H9 (cell line): ENCODE measurements around the gene S100P. TPM values are rescaled to one million over a fixed set of nuclear protein-coding genes. Genes with fewer than 3 reads are reported as not detected.

Experiments used
- DNase-seq: peaks from one replicate; pipeline ENCODE4 v3.0.0-alpha.2; 2017
- H2AFZ ChIP-seq: one replicate; pipeline ENCODE4 v1.6.1; 2013; ENCODE audit warnings: mild to moderate bottlenecking, low read length, control low read depth, moderate library complexity
- H2AK5ac ChIP-seq: 2 replicates; pipeline ENCODE4 v1.6.1; 2013; ENCODE audit warnings: low read length, control low read depth, mixed read lengths; ENCODE audit not compliant: insufficient read length
- H2BK120ac ChIP-seq: one replicate; pipeline ENCODE4 v1.6.1; 2013; ENCODE audit warnings: low read depth, mild to moderate bottlenecking, low read length, control low read depth, inconsistent platforms; ENCODE audit not compliant: poor library complexity, severe bottlenecking
- H2BK12ac ChIP-seq: 2 replicates; pipeline ENCODE4 v1.6.1; 2013; ENCODE audit warnings: low read length, control low read depth, mixed read lengths, low read depth; ENCODE audit not compliant: insufficient read length
- H2BK15ac ChIP-seq: 2 replicates; pipeline ENCODE4 v1.6.1; 2013; ENCODE audit warnings: low read depth, low read length, control low read depth
- H2BK20ac ChIP-seq: one replicate; pipeline ENCODE4 v1.6.1; 2013; ENCODE audit warnings: low read depth, mild to moderate bottlenecking, low read length, control low read depth, inconsistent platforms; ENCODE audit not compliant: poor library complexity, severe bottlenecking
- H2BK5ac ChIP-seq: 2 replicates; pipeline ENCODE4 v1.6.1; 2013; ENCODE audit warnings: low read length, control low read depth, mixed read lengths; ENCODE audit not compliant: insufficient read length
- H3K14ac ChIP-seq: 2 replicates; pipeline ENCODE4 v1.6.1; 2013; ENCODE audit warnings: low read length, control low read depth; ENCODE audit not compliant: insufficient read depth
- H3K18ac ChIP-seq: 2 replicates; pipeline ENCODE4 v1.6.1; 2013; ENCODE audit warnings: low read depth, mild to moderate bottlenecking, mixed read lengths, low read length, control low read depth; ENCODE audit not compliant: insufficient read length
- H3K23ac ChIP-seq: 2 replicates; pipeline ENCODE4 v1.6.1; 2013; ENCODE audit warnings: low read length, control low read depth, mixed read lengths, low read depth; ENCODE audit not compliant: insufficient read length
- H3K23me2 ChIP-seq: 2 replicates; pipeline ENCODE4 v1.6.1; 2013; ENCODE audit warnings: low read depth, mild to moderate bottlenecking, mixed read lengths, low read length, control low read depth; ENCODE audit not compliant: insufficient read length, poor library complexity, severe bottlenecking
- H3K27ac ChIP-seq: 2 replicates; pipeline ENCODE4 v1.5.1; 2013; ENCODE audit warnings: low read length, control low read depth, mixed read lengths, low read depth; ENCODE audit not compliant: insufficient read length
- H3K27me3 ChIP-seq: 2 replicates; pipeline ENCODE4 v1.6.1; 2013; ENCODE audit warnings: low read length, control low read depth, inconsistent platforms; ENCODE audit not compliant: insufficient read depth
- H3K4ac ChIP-seq: 2 replicates; pipeline ENCODE4 v1.6.1; 2013; ENCODE audit warnings: low read depth, mild to moderate bottlenecking, control low read depth, inconsistent platforms, low read length, moderate library complexity
- H3K4me1 ChIP-seq: 2 replicates; pipeline ENCODE4 v1.6.1; 2013; ENCODE audit warnings: low read length, control low read depth, inconsistent platforms; ENCODE audit not compliant: insufficient read depth
- H3K4me2 ChIP-seq: 2 replicates; pipeline ENCODE4 v1.6.1; 2013; ENCODE audit warnings: low read length, control low read depth, mixed read lengths; ENCODE audit not compliant: insufficient read length, insufficient read depth
- H3K56ac ChIP-seq: 2 replicates; pipeline ENCODE4 v1.6.1; 2013; ENCODE audit warnings: low read depth, mild to moderate bottlenecking, mixed read lengths, low read length, control low read depth; ENCODE audit not compliant: insufficient read length
- H3K79me1 ChIP-seq: 2 replicates; pipeline ENCODE4 v1.6.1; 2013; ENCODE audit warnings: low read depth, mild to moderate bottlenecking, moderate library complexity, low read length, control low read depth, inconsistent platforms; ENCODE audit not compliant: insufficient read depth, poor library complexity, severe bottlenecking
- H3K79me2 ChIP-seq: 2 replicates; pipeline ENCODE4 v1.6.1; 2013; ENCODE audit warnings: low read length, control low read depth, inconsistent platforms; ENCODE audit not compliant: insufficient read depth
- H3K9ac ChIP-seq: 2 replicates; pipeline ENCODE4 v1.6.1; 2013; ENCODE audit warnings: low read length, control low read depth, mixed read lengths; ENCODE audit not compliant: insufficient read length; ENCODE audit errors: extremely low read depth
- H3K9me3 ChIP-seq: one replicate; pipeline ENCODE4 v1.6.1; 2013; ENCODE audit warnings: low read depth, low read length, inconsistent platforms; ENCODE audit not compliant: control insufficient read depth
- H3T11ph ChIP-seq: one replicate; pipeline ENCODE4 v1.6.1; 2013; ENCODE audit warnings: mild to moderate bottlenecking, low read length, control low read depth, inconsistent platforms
- H4K20me1 ChIP-seq: one replicate; pipeline ENCODE4 v1.6.1; 2013; ENCODE audit not compliant: control insufficient read depth, insufficient read length, insufficient read depth
- H4K5ac ChIP-seq: 2 replicates; pipeline ENCODE4 v1.6.1; 2013; ENCODE audit warnings: low read depth, mild to moderate bottlenecking, mixed read lengths, low read length, control low read depth; ENCODE audit not compliant: insufficient read length
- H4K8ac ChIP-seq: replicated peaks from 2 replicates; pipeline ENCODE4 v1.6.1; 2013; ENCODE audit warnings: low read length, control low read depth, mixed read lengths, low read depth; ENCODE audit not compliant: insufficient read length
- H4K91ac ChIP-seq: 2 replicates; pipeline ENCODE4 v1.6.1; 2013; ENCODE audit warnings: low read depth, mild to moderate bottlenecking, moderate library complexity, mixed read lengths, low read length, control low read depth; ENCODE audit not compliant: insufficient read length
- H3K27ac Mint-ChIP-seq, 3 experiments: 2 replicates in 2 of 3; 3 replicates in 1 of 3; pipeline ENCODE4 v1.8.0; 2020 to 2021; ENCODE audit warnings: mixed read lengths in 3 of 3, mild to moderate bottlenecking in 1 of 3, moderate library complexity in 1 of 3
- H3K27me3 Mint-ChIP-seq: 2 replicates; pipeline ENCODE4 v1.8.0; 2021; ENCODE audit warnings: low read depth, mild to moderate bottlenecking, moderate library complexity, mixed read lengths
- H3K36me3 Mint-ChIP-seq, 3 experiments: 2 replicates in 2 of 3; 3 replicates in 1 of 3; pipeline ENCODE4 v1.8.0; 2020 to 2021; ENCODE audit warnings: low read depth in 3 of 3, mixed read lengths in 3 of 3; ENCODE audit not compliant: insufficient read depth in 1 of 3
- H3K4me1 Mint-ChIP-seq, 2 experiments: 2 replicates each; pipeline ENCODE4 v1.8.0; 2020; ENCODE audit warnings: mixed read lengths in 2 of 2
- H3K4me3 Mint-ChIP-seq, 2 experiments: 2 replicates in 1 of 2; 3 replicates in 1 of 2; pipeline ENCODE4 v1.8.0; 2020 to 2021; ENCODE audit warnings: mild to moderate bottlenecking in 2 of 2, mixed read lengths in 2 of 2, moderate library complexity in 1 of 2
- H3K9me3 Mint-ChIP-seq, 2 experiments: 2 replicates in 1 of 2; 3 replicates in 1 of 2; pipeline ENCODE4 v1.8.0; 2020; ENCODE audit warnings: mild to moderate bottlenecking in 2 of 2, mixed read lengths in 2 of 2, moderate library complexity in 1 of 2
- CTCF ChIP-seq: fragments of 200-600 bp; sonication (generic); conservative IDR thresholded peaks from 3 replicates; pipeline ENCODE4 v1.8.0; 2021; ENCODE audit warnings: antibody characterized with exemption, mild to moderate bottlenecking
- WGBS: extraction: QIAGEN DNeasy Blood & Tissue Kit; methylation state at CpG from one replicate; pipeline ENCODE4 v1.1.7; 2013; ENCODE audit warnings: missing lambda C conversion rate, low lambda C conversion rate, mixed read lengths; ENCODE audit not compliant: insufficient read length; ENCODE audit errors: extremely low coverage; 5-methylcytosine and 5-hydroxymethylcytosine counted together
- total RNA-seq: library from RNA; stranded (reverse); gene quantifications from 2 replicates; pipeline ENCODE4 v1.2.1, GENCODE V29; 2021

S100P gene
- total RNA-seq, 1 experiment from 2014 or later: not detected

GRCh38 chr4:6740347-6740746 is 46.7 kb downstream of the S100P start:
- peaks cover 1% of the 10 kb centered on the region for H3K27me3 Mint-ChIP-seq
- H3K27ac Mint-ChIP-seq: no peak overlapping the region
- no peak overlapping the region for H2BK5ac ChIP-seq
- H3K27ac ChIP-seq: no peak overlapping the region
- H3K9me3 ChIP-seq: no peaks in the 10 kb centered on the region
- H2AK5ac ChIP-seq: no peak overlapping the region
- DNase-seq: no peak
- no peak overlapping the region for H2AFZ ChIP-seq
- no peak overlapping the region for H2BK12ac ChIP-seq
- no peak overlapping the region for H3K4me2 ChIP-seq
- no peaks in the 10 kb centered on the region for H3K4me1 ChIP-seq
- no peak overlapping the region for H3K4me3 Mint-ChIP-seq
- H3K14ac ChIP-seq: no peak overlapping the region
- H3K36me3 Mint-ChIP-seq: no peaks in the 10 kb centered on the region; a peak in 1 of 7 replicates
- H3K4ac ChIP-seq: no peak overlapping the region
- H3K4me1 Mint-ChIP-seq: 0 out of 4 replicates have a peak, but pooled peaks cover 0 to 5% of the 10 kb centered on the region in 2 experiments
- no peaks in the 10 kb centered on the region for H3K23me2 ChIP-seq
- peaks cover 2% of the 10 kb centered on the region for H4K20me1 ChIP-seq
- H3K27me3 ChIP-seq: no peaks in the 10 kb centered on the region
- H2BK120ac ChIP-seq: no peak overlapping the region
- no peak overlapping the region for H3K56ac ChIP-seq
- H4K8ac ChIP-seq: no peak overlapping the region
- H3K9me3 Mint-ChIP-seq: peaks cover 6 to 8% of the 10 kb centered on the region in 2 experiments; a peak in 2 of 5 replicates
- no peak overlapping the region for H2BK20ac ChIP-seq
- no peak overlapping the region for H4K5ac ChIP-seq
- no peak overlapping the region for H3K23ac ChIP-seq
- WGBS: no CpG with 5 or more reads among the region's 8 CpGs
- no peak overlapping the region for H2BK15ac ChIP-seq
- H3K79me1 ChIP-seq: no peaks in the 10 kb centered on the region
- no peak overlapping the region for H4K91ac ChIP-seq
- H3T11ph ChIP-seq: no peak overlapping the region
- H3K79me2 ChIP-seq: no peaks in the 10 kb centered on the region
- no peak overlapping the region for H3K18ac ChIP-seq
- H3K9ac ChIP-seq: no peak overlapping the region
- no peak for TF ChIP-seq CTCF
